ENCODE data around the gene NAA80.
"Not testable (repeated sequence)": the region's sequence is repeated elsewhere in the genome, so short reads cannot be mapped to it uniquely, and the experiment has no call there.

The NAA80 gene

DNA sequence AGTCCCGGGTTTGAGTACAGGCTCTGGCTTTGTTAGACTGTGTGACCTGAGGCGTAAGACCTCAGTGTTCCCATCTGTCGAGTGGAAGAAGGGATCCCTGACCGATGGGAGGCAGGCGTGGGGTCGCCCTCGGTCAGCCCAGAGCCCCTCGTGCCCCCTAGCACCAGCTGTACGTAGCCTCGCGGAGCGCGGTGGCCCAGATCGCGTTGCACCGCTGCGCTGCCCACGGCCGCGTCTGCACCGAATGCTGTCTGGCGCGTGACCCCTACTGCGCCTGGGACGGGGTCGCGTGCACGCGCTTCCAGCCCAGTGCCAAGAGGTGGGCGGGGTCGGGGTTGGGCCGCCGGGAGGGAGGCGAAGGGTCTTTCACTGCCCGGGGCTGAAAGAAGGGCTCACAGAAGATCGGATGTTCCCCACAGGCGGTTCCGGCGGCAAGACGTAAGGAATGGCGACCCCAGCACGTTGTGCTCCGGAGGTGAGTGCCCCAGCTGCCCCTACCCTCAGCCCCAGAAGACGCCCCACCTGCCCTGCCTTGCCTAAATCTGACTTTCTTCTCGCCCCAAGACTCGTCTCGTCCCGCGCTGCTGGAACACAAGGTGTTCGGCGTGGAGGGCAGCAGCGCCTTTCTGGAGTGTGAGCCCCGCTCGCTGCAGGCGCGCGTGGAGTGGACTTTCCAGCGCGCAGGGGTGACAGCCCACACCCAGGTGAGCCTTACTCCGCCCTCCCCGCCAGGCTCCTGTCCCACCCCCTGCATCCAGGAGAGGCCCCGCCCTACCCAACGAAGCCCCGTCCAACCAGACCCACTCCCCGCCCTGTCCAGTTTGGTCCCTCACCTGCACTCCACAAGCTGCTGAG is 23.8 kb downstream of the NAA80 start:
- in situ Hi-C loops (cut with MboI; ENCODE audit: low pct_unique_long_range_greater_than_20kb, low sequenced_read_pairs, unreplicated experiment): loop anchor here (10.0 kb wide), 1 partner anchor 51 kb away; no protein-coding TSS in a partner anchor
- TF ChIP-seq, protein P1, sequence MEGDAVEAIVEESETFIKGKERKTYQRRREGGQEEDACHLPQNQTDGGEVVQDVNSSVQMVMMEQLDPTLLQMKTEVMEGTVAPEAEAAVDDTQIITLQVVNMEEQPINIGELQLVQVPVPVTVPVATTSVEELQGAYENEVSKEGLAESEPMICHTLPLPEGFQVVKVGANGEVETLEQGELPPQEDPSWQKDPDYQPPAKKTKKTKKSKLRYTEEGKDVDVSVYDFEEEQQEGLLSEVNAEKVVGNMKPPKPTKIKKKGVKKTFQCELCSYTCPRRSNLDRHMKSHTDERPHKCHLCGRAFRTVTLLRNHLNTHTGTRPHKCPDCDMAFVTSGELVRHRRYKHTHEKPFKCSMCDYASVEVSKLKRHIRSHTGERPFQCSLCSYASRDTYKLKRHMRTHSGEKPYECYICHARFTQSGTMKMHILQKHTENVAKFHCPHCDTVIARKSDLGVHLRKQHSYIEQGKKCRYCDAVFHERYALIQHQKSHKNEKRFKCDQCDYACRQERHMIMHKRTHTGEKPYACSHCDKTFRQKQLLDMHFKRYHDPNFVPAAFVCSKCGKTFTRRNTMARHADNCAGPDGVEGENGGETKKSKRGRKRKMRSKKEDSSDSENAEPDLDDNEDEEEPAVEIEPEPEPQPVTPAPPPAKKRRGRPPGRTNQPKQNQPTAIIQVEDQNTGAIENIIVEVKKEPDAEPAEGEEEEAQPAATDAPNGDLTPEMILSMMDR (IDR thresholded peaks at IDR 0.05; ENCODE audit: extremely low read depth, insufficient read depth, missing control alignments): no peak
- peak; percentile 47 for DNase-seq (ENCODE audit: low spot score)

DNA sequence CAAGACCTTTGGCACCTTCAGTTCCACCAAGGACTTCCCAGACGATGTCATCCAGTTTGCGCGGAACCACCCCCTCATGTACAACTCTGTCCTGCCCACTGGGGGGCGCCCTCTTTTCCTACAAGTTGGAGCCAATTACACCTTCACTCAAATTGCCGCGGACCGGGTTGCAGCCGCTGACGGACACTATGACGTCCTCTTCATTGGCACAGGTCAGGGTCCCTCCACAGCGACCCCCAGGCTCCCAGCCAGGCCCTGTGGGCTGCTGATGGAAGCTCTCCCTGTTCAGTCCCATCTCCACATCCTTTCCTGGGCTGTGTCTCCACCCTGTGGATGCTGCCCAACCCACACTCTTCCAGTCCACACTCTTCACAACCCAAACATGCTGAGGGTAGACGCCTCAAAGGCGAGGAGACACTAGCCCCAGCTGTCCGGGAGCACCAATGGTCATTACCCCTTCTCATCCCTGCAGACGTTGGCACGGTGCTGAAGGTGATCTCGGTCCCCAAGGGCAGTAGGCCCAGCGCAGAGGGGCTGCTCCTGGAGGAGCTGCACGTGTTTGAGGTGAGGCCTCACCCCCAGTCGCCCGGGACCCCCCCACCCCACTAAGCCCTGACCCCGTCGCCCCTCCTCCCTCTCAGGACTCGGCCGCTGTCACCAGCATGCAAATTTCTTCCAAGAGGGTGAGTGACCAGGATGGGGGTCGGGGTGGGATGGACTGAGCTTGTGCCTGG is 24.7 kb downstream of the NAA80 start:
- peak; percentile 81 for DNase-seq (ENCODE audit: low spot score)
- in situ Hi-C loops (cut with MboI; ENCODE audit: low pct_unique_long_range_greater_than_20kb, low sequenced_read_pairs, unreplicated experiment): loop anchor here (10.0 kb wide), 1 partner anchor 50 kb away; no protein-coding TSS in a partner anchor
- TF ChIP-seq, protein P1 (IDR thresholded peaks at IDR 0.05; ENCODE audit: extremely low read depth, insufficient read depth, missing control alignments): peak; percentile 56

DNA sequence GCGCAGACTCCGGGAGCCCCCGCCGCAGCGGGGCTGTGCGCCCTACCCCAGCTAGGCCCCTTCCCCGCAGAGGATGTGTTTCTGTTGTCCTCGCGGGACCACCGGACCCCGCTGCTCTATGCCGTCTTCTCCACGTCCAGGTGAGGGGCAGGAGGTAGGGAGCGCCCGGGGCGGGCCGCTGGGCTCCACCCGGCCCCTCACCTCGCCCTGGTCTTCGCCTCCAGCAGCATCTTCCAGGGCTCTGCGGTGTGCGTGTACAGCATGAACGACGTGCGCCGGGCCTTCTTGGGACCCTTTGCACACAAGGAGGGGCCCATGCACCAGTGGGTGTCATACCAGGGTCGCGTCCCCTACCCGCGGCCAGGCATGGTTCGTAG is 25.5 kb downstream of the NAA80 start:
- in situ Hi-C loops (cut with MboI; ENCODE audit: low pct_unique_long_range_greater_than_20kb, low sequenced_read_pairs, unreplicated experiment): loop anchor here (10.0 kb wide), 1 partner anchor 49 kb away; no protein-coding TSS in a partner anchor
- peak; percentile 36 for DNase-seq (ENCODE audit: low spot score)
- TF ChIP-seq, protein P1 (IDR thresholded peaks at IDR 0.05; ENCODE audit: extremely low read depth, insufficient read depth, missing control alignments): no peak

DNA sequence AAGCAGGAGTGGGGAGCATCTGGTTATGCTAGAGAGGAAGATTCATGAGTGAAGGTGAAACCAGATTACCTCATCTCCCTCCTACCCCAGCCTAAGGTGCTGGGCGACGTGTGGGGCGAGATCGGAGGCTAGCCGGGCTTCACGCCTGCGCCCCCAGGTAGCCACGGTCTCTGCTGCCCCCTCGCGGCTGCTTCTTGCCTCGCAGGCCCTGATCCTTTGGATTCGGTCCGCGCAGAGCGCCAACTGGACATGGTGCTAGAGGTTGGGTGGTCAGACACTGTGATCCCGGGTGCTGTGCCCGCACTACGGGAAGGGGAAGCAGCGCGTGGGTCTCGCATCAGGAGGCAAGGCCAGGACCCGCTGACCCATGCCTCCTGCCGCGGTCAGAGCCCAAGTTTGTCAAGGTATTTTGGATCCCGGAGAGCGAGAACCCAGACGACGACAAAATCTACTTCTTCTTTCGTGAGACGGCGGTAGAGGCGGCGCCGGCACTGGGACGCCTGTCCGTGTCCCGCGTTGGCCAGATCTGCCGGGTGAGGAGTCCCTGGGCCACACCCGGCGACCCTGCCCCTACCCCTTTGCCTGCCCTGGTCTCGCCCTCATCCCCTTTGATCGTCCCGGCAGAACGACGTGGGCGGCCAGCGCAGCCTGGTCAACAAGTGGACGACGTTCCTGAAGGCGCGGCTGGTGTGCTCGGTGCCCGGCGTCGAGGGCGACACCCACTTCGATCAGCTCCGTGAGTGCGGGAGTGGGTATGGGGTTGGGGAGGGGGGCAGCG is 26.1 kb downstream of the NAA80 start:
- peak; percentile 99 for DNase-seq (ENCODE audit: low spot score)
- TF ChIP-seq, protein P1 (IDR thresholded peaks at IDR 0.05; ENCODE audit: extremely low read depth, insufficient read depth, missing control alignments): peak; percentile 98
- in situ Hi-C loops (cut with MboI; ENCODE audit: low pct_unique_long_range_greater_than_20kb, low sequenced_read_pairs, unreplicated experiment): loop anchor here (10.0 kb wide), 1 partner anchor 48 kb away; no protein-coding TSS in a partner anchor

DNA sequence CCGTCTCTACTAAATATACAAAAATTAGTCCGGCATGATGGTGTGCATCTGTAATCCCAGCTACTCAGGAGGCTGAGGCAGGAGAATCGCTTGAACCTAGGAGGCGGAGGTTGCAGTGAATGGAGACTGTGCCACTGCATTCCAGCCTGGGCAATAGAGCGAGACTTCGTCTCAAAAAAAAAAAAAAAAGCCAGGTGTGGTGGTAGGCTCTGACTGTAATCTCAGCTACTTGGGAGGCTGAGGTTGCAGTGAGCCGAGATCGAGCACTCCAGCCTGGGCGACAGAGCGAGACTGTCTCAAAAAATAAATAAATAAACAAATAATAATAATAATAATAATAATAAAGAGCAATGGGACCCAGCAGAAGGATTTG is 26.7 kb downstream of the NAA80 start:
- not testable (repeated sequence) for DNase-seq (ENCODE audit: low spot score)
- in situ Hi-C loops (cut with MboI; ENCODE audit: low pct_unique_long_range_greater_than_20kb, low sequenced_read_pairs, unreplicated experiment): loop anchor here (10.0 kb wide), 1 partner anchor 48 kb away; no protein-coding TSS in a partner anchor

DNA sequence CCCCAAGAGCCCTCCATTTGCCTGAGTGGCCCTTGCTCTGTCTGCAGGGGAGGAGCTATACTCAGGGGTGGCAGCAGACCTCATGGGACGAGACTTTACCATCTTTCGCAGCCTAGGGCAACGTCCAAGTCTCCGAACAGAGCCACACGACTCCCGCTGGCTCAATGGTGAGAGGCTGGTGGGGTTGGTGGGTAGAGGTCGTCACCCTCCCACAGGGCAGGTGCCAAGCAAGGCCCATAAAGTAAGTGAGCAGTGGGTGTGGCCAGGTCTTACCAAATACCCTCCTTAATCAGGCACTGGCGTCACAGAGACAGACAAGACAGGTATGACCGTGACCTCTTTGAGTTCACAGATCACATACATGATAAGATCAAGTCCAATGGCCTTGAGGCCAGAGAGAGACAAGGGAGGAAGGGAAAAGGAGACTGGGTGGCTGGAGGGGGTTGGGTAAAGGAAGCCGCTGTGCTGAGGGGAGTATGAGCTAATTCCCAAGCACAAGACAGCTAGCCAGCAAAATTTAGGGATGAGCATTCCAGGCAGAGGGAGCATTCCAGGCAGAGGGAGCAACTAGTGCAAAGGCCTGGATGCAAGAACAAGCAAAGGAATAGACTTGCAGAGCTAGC is 27.8 kb downstream of the NAA80 start:
- TF ChIP-seq, protein P1 (IDR thresholded peaks at IDR 0.05; ENCODE audit: extremely low read depth, insufficient read depth, missing control alignments): no peak
- no peak for DNase-seq (ENCODE audit: low spot score)
- in situ Hi-C loops (cut with MboI; ENCODE audit: low pct_unique_long_range_greater_than_20kb, low sequenced_read_pairs, unreplicated experiment): loop anchor here (10.0 kb wide), 1 partner anchor 47 kb away; no protein-coding TSS in a partner anchor
